ENCODE data around the gene YWHAB. TPM values are rescaled to one million over a fixed set of nuclear protein-coding genes. Genes with fewer than 3 reads are reported as not detected.
A peak's percentile ranks its signal among the peaks of the same experiment; 100 is the strongest.

The YWHAB gene
- total RNA-seq, 1 experiment from 2014 or later = 216 TPM

- no peak for TF ChIP-seq PRDM15 (CRISPR knock-in tag; IDR thresholded peaks at IDR 0.05)
Observed at GRCh38 chr20:44856856-44857448, 28.6 kb upstream of the YWHAB start (continued).

GRCh38 chr20:44858606-44859360 lies 26.7 kb upstream of the YWHAB start:
- no peak for DNase-seq (ENCODE audit: low spot score)
- POLR2A ChIA-PET = no interaction called here
- no peaks in the 10 kb centered on the region for H3K27me3 Mint-ChIP-seq (ENCODE audit: low read depth)

GRCh38 chr20:44861531-44862006 lies 23.9 kb upstream of the YWHAB start:
- Mint-ChIP-seq H3K4me3 (no peak overlapping the region), H3K27me3 (ENCODE audit: low read depth) (no peaks in the 10 kb centered on the region), H3K36me3 (no peaks in the 10 kb centered on the region), H3K27ac (no peak overlapping the region; the same call in 1 of the 2 replicates), H3K9me3 (peaks cover 1% of the 10 kb centered on the region; the same call in 1 of the 2 replicates), H3K4me1 (no peaks in the 10 kb centered on the region)
- DNase-seq (ENCODE audit: low spot score) (no peak), ATAC-seq (no peak)
- POLR2A ChIA-PET = no interaction called here
- CTCF ChIA-PET = interaction anchor here (1.0 to 2.1 kb wide), 5 partner anchors 11 to 129 kb away, joined by 3 to 9 read pairs (median 4); no protein-coding TSS in a partner anchor
- TF ChIP-seq CBFB (CRISPR knock-in tag; IDR thresholded peaks at IDR 0.05; ENCODE audit: low read depth) (no peak), ZBTB21 (CRISPR knock-in tag; IDR thresholded peaks at IDR 0.05; ENCODE audit: borderline replicate concordance) (no peak), ZNF263 (CRISPR knock-in tag; IDR thresholded peaks at IDR 0.05; ENCODE audit: low read depth) (no peak), ZBTB43 (CRISPR knock-in tag; IDR thresholded peaks at IDR 0.05) (no peak), IRF1 (CRISPR knock-in tag; IDR thresholded peaks at IDR 0.05) (no peak), JAZF1 (CRISPR knock-in tag; IDR thresholded peaks at IDR 0.05) (no peak), NR2C2 (CRISPR knock-in tag; IDR thresholded peaks at IDR 0.05) (no peak), HMGXB4 (CRISPR knock-in tag; IDR thresholded peaks at IDR 0.05) (no peak), AFF4 (CRISPR knock-in tag; IDR thresholded peaks at IDR 0.05; ENCODE audit: borderline replicate concordance) (no peak), ATF2 (CRISPR knock-in tag; IDR thresholded peaks at IDR 0.05; ENCODE audit: borderline replicate concordance, low read depth) (no peak)

More at GRCh38 chr20:44858606-44859360, 26.7 kb upstream of the YWHAB start:
- ATAC-seq = peak; percentile 41; the same call in 1 of the 2 replicates
- TF ChIP-seq USF2 (CRISPR knock-in tag; IDR thresholded peaks at IDR 0.05) (peak; percentile 36; the same call in 1 of the 2 replicates), NFYB (CRISPR knock-in tag; conservative IDR thresholded peaks at IDR 0.05; ENCODE audit: low read depth) (peak; percentile 77), GRHL2 (CRISPR knock-in tag; IDR thresholded peaks at IDR 0.05; ENCODE audit: insufficient replicate concordance, severe bottlenecking) (no peak)
- Mint-ChIP-seq H3K4me1 (no peaks in the 10 kb centered on the region), H3K4me3 (no peak overlapping the region), H3K27ac (0 out of 2 replicates have a peak overlapping the region, but pooled peaks have one; percentile 18), H3K9me3 (peaks cover 11% of the 10 kb centered on the region), H3K36me3 (no peaks in the 10 kb centered on the region)
- CTCF ChIA-PET = no interaction called here

All from WTC11 (cell line).